Urinary bladder (tissue), 4 donors: Measurements from ENCODE around the gene CTIF. TPM values are rescaled to one million over a fixed set of nuclear protein-coding genes. Genes with fewer than 3 reads are reported as not detected.
A peak's percentile ranks its signal among the peaks of the same experiment; 100 is the strongest.

Experiments
- DNase-seq: peaks from one replicate; pipeline ENCODE4 v3.0.0-alpha.2; 2015; ENCODE audit errors: extremely low spot score
- H3K27ac ChIP-seq: one replicate; pipeline ENCODE4 v1.5.1; 2013; ENCODE audit warnings: low read depth, mild to moderate bottlenecking, moderate library complexity
- H3K36me3 ChIP-seq: one replicate; pipeline ENCODE4 v1.6.1; 2013; ENCODE audit warnings: mild to moderate bottlenecking, moderate library complexity; ENCODE audit not compliant: insufficient read depth
- H3K4me1 ChIP-seq: one replicate; pipeline ENCODE4 v1.6.1; 2013; ENCODE audit warnings: mild to moderate bottlenecking, moderate library complexity; ENCODE audit not compliant: insufficient read depth
- H3K4me3 ChIP-seq: one replicate; pipeline ENCODE4 v1.5.1; 2013; ENCODE audit warnings: low read depth, low read length
- WGBS: extraction: QIAGEN DNeasy Blood & Tissue Kit; methylation state at CpG from one replicate; pipeline ENCODE4 v1.1.7; 2013; 5-methylcytosine and 5-hydroxymethylcytosine counted together
- polyA plus RNA-seq: library from polyadenylated mRNA; stranded (reverse); fragments of 200-250 nt; gene quantifications from one replicate; pipeline ENCODE4 v1.2.3, GENCODE V29; 2013
- total RNA-seq: library from RNA; depleted of rRNA; stranded (reverse); fragments of >200 nt; gene quantifications from one replicate; pipeline ENCODE4 v1.2.3, GENCODE V29; 2014
- donor health status: healthy with polysubstance abuse.
- donor health status: healthy.

The CTIF gene
- total and polyA plus RNA-seq, 2 donors, result 26.6 to 50.3 TPM

GRCh38 chr18:48656582-48656981, 117.8 kb downstream of the CTIF start:
- DNase-seq, result no peak
- Histone ChIP-seq H3K36me3 (no peaks in the 10 kb centered on the region), H3K4me1 (peaks cover 2% of the 10 kb centered on the region), H3K27ac (no peak overlapping the region), H3K4me3 (no peak overlapping the region)
- WGBS, result 69% methylated on average over 3 of the region's 3 CpGs

GRCh38 chr18:48657447-48658120, 118.8 kb downstream of the CTIF start:
- DNase-seq, result no peak
- 55% methylated on average over 9 of the region's 9 CpGs for WGBS
- H3K36me3 ChIP-seq, result no peaks in the 10 kb centered on the region
- H3K4me1 ChIP-seq, result peaks cover 2% of the 10 kb centered on the region
- no peak overlapping the region for H3K4me3 ChIP-seq
- no peak overlapping the region for H3K27ac ChIP-seq

GRCh38 chr18:48658721-48659120, 119.9 kb downstream of the CTIF start:
- DNase-seq, result no peak
- no peak overlapping the region for H3K27ac ChIP-seq
- WGBS, result 82% methylated on average over 5 of the region's 5 CpGs
- H3K4me1 ChIP-seq, result peaks cover 2% of the 10 kb centered on the region
- no peak overlapping the region for H3K4me3 ChIP-seq
- H3K36me3 ChIP-seq, result no peaks in the 10 kb centered on the region

- Histone ChIP-seq H3K27ac (no peak overlapping the region), H3K4me3 (no peak overlapping the region), H3K36me3 (no peaks in the 10 kb centered on the region), H3K4me1 (peaks cover 2% of the 10 kb centered on the region)
- DNase-seq, result no peak
- WGBS, result 94% methylated on average over 19 of the region's 19 CpGs
Observed at GRCh38 chr18:48659188-48660009, 120.6 kb downstream of the CTIF start.

GRCh38 chr18:48660346-48661228, 121.8 kb downstream of the CTIF start:
- 70% methylated on average over 7 of the region's 7 CpGs for WGBS

GRCh38 chr18:48661421-48661820, 122.6 kb downstream of the CTIF start:
- Histone ChIP-seq H3K4me1 (peaks cover 2% of the 10 kb centered on the region), H3K36me3 (no peaks in the 10 kb centered on the region), H3K4me3 (no peak overlapping the region), H3K27ac (no peak overlapping the region)
- 79% methylated on average over 7 of the region's 7 CpGs for WGBS
- DNase-seq, result no peak

More at GRCh38 chr18:48660346-48661228, 121.8 kb downstream of the CTIF start:
- H3K4me1 ChIP-seq, result peaks cover 2% of the 10 kb centered on the region
- H3K36me3 ChIP-seq, result no peaks in the 10 kb centered on the region
- no peak overlapping the region for H3K27ac ChIP-seq
- no peak for DNase-seq
- H3K4me3 ChIP-seq, result no peak overlapping the region

- Histone ChIP-seq H3K4me1 (peaks cover 2% of the 10 kb centered on the region), H3K27ac (peak overlapping the region; percentile 2), H3K36me3 (no peaks in the 10 kb centered on the region), H3K4me3 (no peak overlapping the region)
- DNase-seq, result no peak
- 67% methylated on average over 9 of the region's 9 CpGs for WGBS
Observed at GRCh38 chr18:48662011-48662661, 123.3 kb downstream of the CTIF start.

- WGBS, result 89% methylated on average over 14 of the region's 14 CpGs
- DNase-seq, result no peak
- H3K4me1 ChIP-seq, result peaks cover 2% of the 10 kb centered on the region
- no peak overlapping the region for H3K4me3 ChIP-seq
- H3K27ac ChIP-seq, result no peak overlapping the region
- no peaks in the 10 kb centered on the region for H3K36me3 ChIP-seq
Observed at GRCh38 chr18:48663096-48663930, 124.5 kb downstream of the CTIF start.

- no peak for DNase-seq
- no peak overlapping the region for H3K4me3 ChIP-seq
- H3K36me3 ChIP-seq, result no peaks in the 10 kb centered on the region
- H3K4me1 ChIP-seq, result peaks cover 2% of the 10 kb centered on the region
- WGBS, result 50% methylated on average over 29 of the region's 29 CpGs
- H3K27ac ChIP-seq, result no peak overlapping the region
Observed at GRCh38 chr18:48663931-48664847, 125.4 kb downstream of the CTIF start.

GRCh38 chr18:48665654-48666053, 126.8 kb downstream of the CTIF start:
- Histone ChIP-seq H3K4me1 (peaks cover 2% of the 10 kb centered on the region), H3K36me3 (no peaks in the 10 kb centered on the region)
- no peak for DNase-seq

GRCh38 chr18:48666613-48667012, 127.8 kb downstream of the CTIF start:
- Histone ChIP-seq H3K36me3 (no peaks in the 10 kb centered on the region), H3K4me3 (no peak overlapping the region), H3K27ac (no peak overlapping the region), H3K4me1 (no peaks in the 10 kb centered on the region)
- 94% methylated on average over 4 of the region's 4 CpGs for WGBS
- DNase-seq, result no peak

More at GRCh38 chr18:48665654-48666053, 126.8 kb downstream of the CTIF start:
- no peak overlapping the region for H3K27ac ChIP-seq
- H3K4me3 ChIP-seq, result no peak overlapping the region
